ENCODE results near the gene LRRC40. TPM values are rescaled to one million over a fixed set of nuclear protein-coding genes. Genes with fewer than 3 reads are reported as not detected.
A peak's percentile ranks its signal among the peaks of the same experiment; 100 is the strongest.

LRRC40 gene
- total RNA-seq, 1 donor from 2014 or later: 10.2 TPM

GRCh38 chr1:70143048-70143659 is 62.2 kb downstream of the LRRC40 start:
- no peak for ATAC-seq (ENCODE audit: poor library complexity)

GRCh38 chr1:70142075-70142474 is 63.3 kb downstream of the LRRC40 start:
- intact Hi-C loops (cut with DNase I): no loop called here
- ATAC-seq (ENCODE audit: poor library complexity): no peak
- no peak for DNase-seq

More at GRCh38 chr1:70143048-70143659, 62.2 kb downstream of the LRRC40 start:
- DNase-seq: no peak
- intact Hi-C loops (cut with DNase I): no loop called here

GRCh38 chr1:70140894-70141293 is 64.5 kb downstream of the LRRC40 start:
- intact Hi-C loops (cut with DNase I): no loop called here
- no peak for DNase-seq
- ATAC-seq (ENCODE audit: poor library complexity): no peak

GRCh38 chr1:70140343-70140742 is 65.0 kb downstream of the LRRC40 start:
- ATAC-seq (ENCODE audit: poor library complexity) (peak; percentile 61), DNase-seq (no peak)
- intact Hi-C loops (cut with DNase I): no loop called here

- DNase-seq: no peak
- ATAC-seq (ENCODE audit: poor library complexity): peak; percentile 48
- intact Hi-C loops (cut with DNase I): loop anchor here (5.0 kb wide), 1 partner anchor 373 kb away; no protein-coding TSS in a partner anchor
Observed at GRCh38 chr1:70134148-70134547, 71.2 kb downstream of the LRRC40 start.

GRCh38 chr1:70117046-70117445 is 88.3 kb downstream of the LRRC40 start:
- no peak for ATAC-seq (ENCODE audit: poor library complexity)
- intact Hi-C loops (cut with DNase I): no loop called here

GRCh38 chr1:70115315-70115714 is 90.1 kb downstream of the LRRC40 start:
- no peak for DNase-seq
- intact Hi-C loops (cut with DNase I): no loop called here

More at GRCh38 chr1:70117046-70117445, 88.3 kb downstream of the LRRC40 start:
- DNase-seq: no peak

GRCh38 chr1:70112838-70113237 is 92.5 kb downstream of the LRRC40 start:
- ATAC-seq (ENCODE audit: poor library complexity) (no peak), DNase-seq (no peak)
- intact Hi-C loops (cut with DNase I): no loop called here

More at GRCh38 chr1:70115315-70115714, 90.1 kb downstream of the LRRC40 start:
- ATAC-seq (ENCODE audit: poor library complexity): no peak

GRCh38 chr1:70109241-70109640 is 96.1 kb downstream of the LRRC40 start:
- intact Hi-C loops (cut with DNase I): no loop called here
- no peak for DNase-seq
- no peak for ATAC-seq (ENCODE audit: poor library complexity)

- DNase-seq (no peak), ATAC-seq (ENCODE audit: poor library complexity) (no peak)
- intact Hi-C loops (cut with DNase I): no loop called here
Observed at GRCh38 chr1:70103770-70104169, 101.6 kb downstream of the LRRC40 start.

GRCh38 chr1:70101774-70102173 is 103.6 kb downstream of the LRRC40 start:
- ATAC-seq (ENCODE audit: poor library complexity): no peak
- intact Hi-C loops (cut with DNase I): no loop called here
- no peak for DNase-seq

- intact Hi-C loops (cut with DNase I): no loop called here
- ATAC-seq (ENCODE audit: poor library complexity): no peak
Observed at GRCh38 chr1:70101231-70101630, 104.1 kb downstream of the LRRC40 start.

More at GRCh38 chr1:70101231-70101630, 104.1 kb downstream of the LRRC40 start:
- DNase-seq: no peak

Other genes starting within 250 kb of the LRRC40 start
- 48.0 TPM for gene SRSF11, start 15.8 kb upstream of the LRRC40 start, total RNA-seq
- gene ANKRD13C, start 149.1 kb upstream of the LRRC40 start, total RNA-seq: 9.1 TPM
- gene CTH, start 205.7 kb upstream of the LRRC40 start, total RNA-seq: 0.59 TPM